Uterus (tissue), 4 donors: ENCODE data around the gene DIS3L. TPM values are rescaled to one million over a fixed set of nuclear protein-coding genes. Genes with fewer than 3 reads are reported as not detected.
"Not testable (repeated sequence)": the region's sequence is repeated elsewhere in the genome, so short reads cannot be mapped to it uniquely, and the experiment has no call there.

Experiments used
- DNase-seq, 2 donors: peaks; one replicate each; pipeline ENCODE4 v3.0.0-alpha.2; 2019 to 2020
- H3K27ac ChIP-seq, 2 donors: fragments of 200-600 bp; sonication (generic); 1 replicate in 1 of 2; 2 replicates in 1 of 2; pipeline ENCODE4 v1.5.1; 2016 to 2018
- H3K27me3 ChIP-seq, 2 donors: fragments of 200-600 bp; sonication (generic); one replicate each; pipeline ENCODE4 v1.5.1; 2018 to 2019; ENCODE audit warnings: control low read depth in 1 of 2
- H3K36me3 ChIP-seq, 2 donors: fragments of 200-600 bp; sonication (generic); one replicate each; pipeline ENCODE4 v1.5.1; 2019; ENCODE audit warnings: control low read depth in 1 of 2
- H3K4me1 ChIP-seq, 2 donors: fragments of 200-600 bp; sonication (generic); one replicate each; pipeline ENCODE4 v1.5.1; 2018 to 2019; ENCODE audit warnings: control low read depth in 1 of 2
- H3K4me3 ChIP-seq, 2 donors: fragments of 200-600 bp; sonication (generic); 1 replicate in 1 of 2; 2 replicates in 1 of 2; pipeline ENCODE4 v1.5.1; 2018 to 2019; ENCODE audit warnings: mild to moderate bottlenecking in 1 of 2
- H3K9me3 ChIP-seq, 2 donors: fragments of 200-600 bp; sonication (generic); one replicate each; pipeline ENCODE4 v1.5.1; 2019; ENCODE audit warnings: control low read depth in 1 of 2
- CTCF ChIP-seq, 4 experiments: fragments of 200-600 bp in 2 of 4; fragments of 450-650 bp in 2 of 4; sonication (generic) in 2 of 4; IDR thresholded peaks; one replicate each; pipeline ENCODE4 v1.5.1; 2016 to 2019; ENCODE audit warnings: antibody characterized with exemption in 4 of 4, mild to moderate bottlenecking in 2 of 4, moderate library complexity in 1 of 4
- POLR2A ChIP-seq, 2 donors: fragments of 450-650 bp; IDR thresholded peaks; one replicate each; pipeline ENCODE4 v1.6.1; 2016; ENCODE audit warnings: antibody characterized with exemption in 2 of 2, mild to moderate bottlenecking in 1 of 2, moderate library complexity in 1 of 2
- intact Hi-C: fragments of 100-400 bp; cut with DNase I; formaldehyde crosslinking; loops from one replicate; pipeline ENCODE4 v1.15.1; 2023; ENCODE audit warnings: low total_unique reads
- total RNA-seq, 4 donors: library from RNA; depleted of rRNA in 3 of 4; stranded (reverse); fragments of >200 nt in 3 of 4; gene quantifications; one replicate each; pipeline versions ENCODE4 v1.1.0 to v1.2.4, GENCODE V29; 2014 to 2023
- donor health status: DM: yes; HTN: yes; CAD: no.

Gene DIS3L
- total RNA-seq, 4 donors from 2014 or later = 15.1 to 68.7 (median 32.0) TPM

DNA sequence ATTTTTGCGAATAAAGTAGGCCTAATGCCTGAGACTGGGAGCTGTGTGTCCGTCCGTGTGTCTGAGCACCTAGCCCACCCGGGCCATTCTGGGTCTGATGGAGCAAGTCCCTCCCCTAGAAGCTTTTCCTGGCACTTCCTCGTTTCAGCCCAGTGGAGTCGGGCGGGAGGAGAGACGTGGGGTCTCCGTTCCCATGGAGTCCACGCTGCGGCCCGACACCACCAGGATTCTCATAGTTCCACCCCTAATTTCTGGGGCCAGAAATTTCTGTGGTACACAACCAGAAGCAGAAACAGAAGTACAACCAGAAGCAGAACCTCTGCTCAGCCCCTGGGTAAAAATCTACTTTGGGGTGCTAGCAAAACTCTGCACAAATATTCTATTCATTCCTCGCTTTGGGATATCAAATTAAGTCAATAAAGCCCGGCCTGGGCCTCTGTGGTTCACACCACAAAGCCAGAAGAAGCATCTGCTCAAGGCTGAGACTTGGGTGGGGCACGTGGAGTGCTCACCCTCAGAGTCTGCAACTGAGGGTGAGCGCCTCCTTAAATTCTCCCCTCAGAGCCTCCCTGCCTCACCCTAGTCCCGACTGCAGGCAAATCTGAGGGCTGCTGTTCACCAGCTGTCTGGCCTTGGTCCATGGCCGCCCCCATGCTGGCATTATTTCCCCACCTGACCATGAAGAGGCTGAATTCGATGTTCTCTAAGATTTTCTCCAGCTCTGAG is 38.3 kb upstream of the DIS3L start:
- H3K9me3 ChIP-seq = no peaks in the 10 kb centered on the region
- DNase-seq = no peak
- peaks cover 0 to 13% of the 10 kb centered on the region in 2 donors for H3K4me1 ChIP-seq
- TF ChIP-seq POLR2A (IDR thresholded peaks at IDR 0.05) = no peak
- no peak for TF ChIP-seq CTCF (IDR thresholded peaks at IDR 0.05)
- peaks cover 3 to 48% of the 10 kb centered on the region in 2 donors for H3K27me3 ChIP-seq
- intact Hi-C loops = no loop called here
- no peak overlapping the region for H3K4me3 ChIP-seq
- H3K27ac ChIP-seq = no peak overlapping the region
- no peaks in the 10 kb centered on the region for H3K36me3 ChIP-seq

DNA sequence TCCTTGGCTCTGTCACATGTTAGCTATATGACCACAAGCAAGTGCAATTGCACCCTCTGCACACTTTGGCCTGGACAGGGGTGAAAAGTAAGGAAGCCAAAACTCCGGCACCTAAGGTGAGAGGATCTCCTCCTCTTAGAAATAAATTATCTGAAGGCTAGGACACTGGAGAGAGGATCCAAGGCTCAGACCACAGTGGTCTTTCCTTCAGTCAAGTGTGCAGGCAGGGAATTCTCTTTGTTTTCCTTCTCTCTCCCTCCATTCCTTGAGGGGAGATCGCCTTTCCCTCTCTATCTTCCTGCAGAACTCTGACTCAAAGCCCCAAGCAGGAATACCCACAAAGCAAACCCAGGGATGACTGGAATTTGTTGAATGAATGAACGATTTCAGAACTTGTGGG is 36.7 kb upstream of the DIS3L start:
- TF ChIP-seq CTCF (IDR thresholded peaks at IDR 0.05) = no peak
- no peak for TF ChIP-seq POLR2A (IDR thresholded peaks at IDR 0.05)
- Histone ChIP-seq H3K9me3 (no peaks in the 10 kb centered on the region), H3K4me3 (no peak overlapping the region), H3K27ac (no peak overlapping the region), H3K36me3 (no peaks in the 10 kb centered on the region), H3K4me1 (peaks cover 0 to 13% of the 10 kb centered on the region in 2 donors), H3K27me3 (peaks cover 3 to 44% of the 10 kb centered on the region in 2 donors)
- intact Hi-C loops = no loop called here
- no peak for DNase-seq

GRCh38 chr15:66261056-66261455 is 32.3 kb upstream of the DIS3L start:
- DNase-seq = no peak
- no peaks in the 10 kb centered on the region for H3K36me3 ChIP-seq
- intact Hi-C loops = no loop called here
- no peaks in the 10 kb centered on the region for H3K9me3 ChIP-seq
- H3K4me1 ChIP-seq = no peaks in the 10 kb centered on the region
- no peak for TF ChIP-seq POLR2A (IDR thresholded peaks at IDR 0.05)
- no peak for TF ChIP-seq CTCF (IDR thresholded peaks at IDR 0.05)
- H3K27ac ChIP-seq = no peak overlapping the region
- peaks cover 0 to 24% of the 10 kb centered on the region in 2 donors for H3K27me3 ChIP-seq
- no peak overlapping the region for H3K4me3 ChIP-seq

DNA sequence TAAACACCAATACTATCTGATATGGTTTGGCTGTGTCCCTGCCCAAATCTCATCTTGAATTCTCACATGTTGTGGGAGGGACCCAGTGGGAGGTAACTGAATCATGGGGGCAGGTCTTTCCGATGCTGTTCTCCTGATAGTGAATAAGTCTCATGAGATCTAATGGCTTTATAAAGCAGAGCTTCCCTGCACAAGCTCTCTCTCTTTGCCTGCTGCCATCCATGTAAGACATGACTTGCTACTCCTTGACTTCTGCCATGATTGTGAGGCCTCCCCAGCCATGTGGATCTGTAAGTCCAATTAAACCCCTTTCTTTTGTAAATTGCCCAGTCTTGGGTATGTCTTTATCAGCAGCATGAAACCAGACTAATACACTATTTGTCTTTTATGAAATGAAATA is 30.5 kb upstream of the DIS3L start:
- H3K36me3 ChIP-seq, intact Hi-C loops, H3K27me3 ChIP-seq, DNase-seq, H3K27ac ChIP-seq, H3K4me1 ChIP-seq, H3K4me3 ChIP-seq, H3K9me3 ChIP-seq: not testable (repeated sequence)

DNA sequence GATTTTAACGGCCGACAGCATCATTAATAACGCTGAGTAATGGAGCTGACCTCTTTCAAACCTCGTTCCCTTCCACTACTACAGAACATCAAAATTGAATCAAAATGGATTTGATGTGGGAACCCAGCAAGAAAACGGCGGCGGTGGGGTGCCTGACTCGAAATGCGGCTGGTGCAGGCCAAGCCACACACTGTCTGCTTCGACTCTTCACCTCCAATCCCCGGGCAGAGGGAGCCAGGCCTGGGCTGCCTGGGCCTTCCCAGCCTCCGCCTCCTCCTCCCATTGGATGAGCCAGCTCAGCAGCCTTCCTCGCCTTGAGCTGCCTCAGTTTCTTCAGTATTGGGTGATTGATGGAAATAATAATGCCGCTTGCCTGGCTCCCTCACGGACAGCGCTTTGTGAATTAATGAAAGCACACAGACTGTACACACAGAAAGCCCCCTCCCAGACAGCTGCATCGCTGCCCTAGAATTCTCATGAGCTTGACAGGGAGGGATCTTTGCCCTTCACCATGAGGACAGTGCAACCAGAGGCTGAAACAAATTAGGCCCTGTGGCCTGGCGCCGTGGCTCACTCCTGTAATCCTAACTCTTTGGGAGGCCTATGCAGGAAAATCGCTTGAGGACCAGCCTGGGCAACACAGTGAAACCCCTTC is 28.4 kb upstream of the DIS3L start:
- no peak for DNase-seq
- no peaks in the 10 kb centered on the region for H3K27me3 ChIP-seq
- intact Hi-C loops = no loop called here
- H3K36me3 ChIP-seq = no peaks in the 10 kb centered on the region
- no peaks in the 10 kb centered on the region for H3K9me3 ChIP-seq
- no peaks in the 10 kb centered on the region for H3K4me1 ChIP-seq
- TF ChIP-seq POLR2A (IDR thresholded peaks at IDR 0.05) = no peak
- no peak for TF ChIP-seq CTCF (IDR thresholded peaks at IDR 0.05)
- H3K4me3 ChIP-seq = no peak overlapping the region
- no peak overlapping the region for H3K27ac ChIP-seq
